HG03354 (cell line): ENCODE measurements around the gene ABHD12.
"Not testable (repeated sequence)": the region's sequence is repeated elsewhere in the genome, so short reads cannot be mapped to it uniquely, and the experiment has no call there.

Experiments
- ATAC-seq: cut with Tn5 transposase; IDR thresholded peaks from one replicate; pipeline ENCODE4 v1.9.1; 2021; ENCODE audit warnings: mild to moderate bottlenecking; ENCODE audit not compliant: unreplicated experiment, poor library complexity, severe bottlenecking

Gene ABHD12

GRCh38 chr20:25390538-25391528, at the start of gene ABHD12:
ABHD12 (minus strand) TSS chr20:25390835; CDS start chr20:25390703, 132 bp downstream.
- peak; percentile 90 for ATAC-seq

- ATAC-seq, result peak; percentile 70
Observed at GRCh38 chr20:25439328-25439727, 48.7 kb upstream of the ABHD12 start.

- ATAC-seq, result no peak
Observed at GRCh38 chr20:25437153-25437581, 46.5 kb upstream of the ABHD12 start.

- ATAC-seq, result no peak
Observed at GRCh38 chr20:25424536-25424935, 33.9 kb upstream of the ABHD12 start.

- no peak for ATAC-seq
Observed at GRCh38 chr20:25422032-25422431, 31.4 kb upstream of the ABHD12 start.

- no peak for ATAC-seq
Observed at GRCh38 chr20:25421102-25421501, 30.5 kb upstream of the ABHD12 start.

GRCh38 chr20:25418776-25419175, 28.1 kb upstream of the ABHD12 start:
- ATAC-seq, result no peak

- ATAC-seq, result no peak
Observed at GRCh38 chr20:25408890-25409289, 18.3 kb upstream of the ABHD12 start.

- ATAC-seq, result no peak
Observed at GRCh38 chr20:25408170-25408547, 17.5 kb upstream of the ABHD12 start.

- ATAC-seq, result peak; percentile 92
Observed at GRCh38 chr20:25407311-25408169, 16.9 kb upstream of the ABHD12 start, which contains the start of gene GINS1. GINS1 (plus strand) TSS chr20:25407673; CDS start chr20:25407821, 148 bp downstream.

GRCh38 chr20:25402583-25402982, 11.9 kb upstream of the ABHD12 start:
- no peak for ATAC-seq

- ATAC-seq, result not testable (repeated sequence)
Observed at GRCh38 chr20:25400291-25400732, 9.7 kb upstream of the ABHD12 start.

- ATAC-seq, result no peak
Observed at GRCh38 chr20:25399037-25399430, 8.4 kb upstream of the ABHD12 start.

- ATAC-seq, result no peak
Observed at GRCh38 chr20:25398376-25399036, 7.9 kb upstream of the ABHD12 start.

- ATAC-seq, result no peak
Observed at GRCh38 chr20:25397821-25398220, 7.2 kb upstream of the ABHD12 start.

- no peak for ATAC-seq
Observed at GRCh38 chr20:25397096-25397495, 6.5 kb upstream of the ABHD12 start.

GRCh38 chr20:25394996-25395395, 4.4 kb upstream of the ABHD12 start:
- ATAC-seq, result no peak

- ATAC-seq, result no peak
Observed at GRCh38 chr20:25394276-25394675, 3.6 kb upstream of the ABHD12 start.

GRCh38 chr20:25389858-25390537, 637 bp downstream of the ABHD12 start:
- peak; percentile 41 for ATAC-seq
